Tracheal epithelial cell (primary cell): ENCODE data around the gene ZNF358. TPM values are rescaled to one million over a fixed set of nuclear protein-coding genes. Genes with fewer than 3 reads are reported as not detected.

Experiments used
- total RNA-seq: library from RNA; depleted of rRNA; stranded (reverse); fragments of >200 nt; gene quantifications from 2 replicates; pipeline ENCODE4 v1.2.1, GENCODE V29; 2014

The ZNF358 gene
- 9.8 and 17.8 TPM in 2 replicates for total RNA-seq

GRCh38 chr19:7515645-7516151, at the start of gene ZNF358:
Gene ZNF358, plus strand, starts transcription at chr19:7516103. Its CDS starts 3,140 bp downstream, at chr19:7519243.

GRCh38 chr19:7488736-7489353, 27.1 kb upstream of the ZNF358 start, which contains the start of gene PEX11G:
Gene PEX11G, minus strand, starts transcription at chr19:7489035. Its CDS starts 25 bp downstream, at chr19:7489010.

GRCh38 chr19:7522072-7522922, 6.4 kb downstream of the ZNF358 start, which contains the start of gene MCOLN1:
Gene MCOLN1, plus strand, starts transcription at chr19:7522624. Its CDS starts 127 bp downstream, at chr19:7522751.

GRCh38 chr19:7535047-7535997, 19.4 kb downstream of the ZNF358 start, which contains the start of gene PNPLA6:
Gene PNPLA6, plus strand, starts transcription at chr19:7535717. Its CDS starts 72 bp downstream, at chr19:7535789.

Other genes starting within 250 kb of the ZNF358 start
- 6.7 and 11.5 TPM in 2 replicates for gene INSR, start 221.7 kb upstream of the ZNF358 start, total RNA-seq
- 86.5 and 87.0 TPM in 2 replicates for gene ARHGEF18, start 167.2 kb upstream of the ZNF358 start, total RNA-seq
- gene PEX11G, start 27.1 kb upstream of the ZNF358 start, total RNA-seq: 2.4 and 2.6 TPM in 2 replicates
- gene MCOLN1, start 6.5 kb downstream of the ZNF358 start, total RNA-seq: 1.9 and 5.3 TPM in 2 replicates
- gene PNPLA6, start 19.6 kb downstream of the ZNF358 start, total RNA-seq: 63.5 and 87.2 TPM in 2 replicates
- 3.8 and 12.3 TPM in 2 replicates for gene CAMSAP3, start 79.8 kb downstream of the ZNF358 start, total RNA-seq
- 22.4 and 31.8 TPM in 2 replicates for gene XAB2, start 113.4 kb downstream of the ZNF358 start, total RNA-seq
- 6.0 and 8.0 TPM in 2 replicates for gene PET100, start 113.7 kb downstream of the ZNF358 start, total RNA-seq
- not detected in 2 replicates for gene PCP2, start 117.6 kb downstream of the ZNF358 start, total RNA-seq
- gene STXBP2, start 121.0 kb downstream of the ZNF358 start, total RNA-seq: 47.5 and 57.6 TPM in 2 replicates
- gene RETN, start 152.9 kb downstream of the ZNF358 start, total RNA-seq: not detected in 2 replicates
- not detected in 2 replicates for gene MCEMP1, start 161.0 kb downstream of the ZNF358 start, total RNA-seq
- gene TRAPPC5, start 164.7 kb downstream of the ZNF358 start, total RNA-seq: 74.0 and 75.9 TPM in 2 replicates
- not detected in 2 replicates for gene FCER2, start 186.0 kb downstream of the ZNF358 start, total RNA-seq
- not detected in 2 replicates for gene CLEC4G, start 216.0 kb downstream of the ZNF358 start, total RNA-seq
- not detected in 2 replicates for gene CD209, start 231.4 kb downstream of the ZNF358 start, total RNA-seq
- gene CLEC4M, start 247.1 kb downstream of the ZNF358 start, total RNA-seq: not detected in 2 replicates